ENCODE measurements around the gene ADRA2A. TPM values are rescaled to one million over a fixed set of nuclear protein-coding genes. Genes with fewer than 3 reads are reported as not detected.
A peak's percentile ranks its signal among the peaks of the same experiment; 100 is the strongest.

The ADRA2A gene
- total RNA-seq, 1 donor from 2014 or later = 13.6 TPM

DNA sequence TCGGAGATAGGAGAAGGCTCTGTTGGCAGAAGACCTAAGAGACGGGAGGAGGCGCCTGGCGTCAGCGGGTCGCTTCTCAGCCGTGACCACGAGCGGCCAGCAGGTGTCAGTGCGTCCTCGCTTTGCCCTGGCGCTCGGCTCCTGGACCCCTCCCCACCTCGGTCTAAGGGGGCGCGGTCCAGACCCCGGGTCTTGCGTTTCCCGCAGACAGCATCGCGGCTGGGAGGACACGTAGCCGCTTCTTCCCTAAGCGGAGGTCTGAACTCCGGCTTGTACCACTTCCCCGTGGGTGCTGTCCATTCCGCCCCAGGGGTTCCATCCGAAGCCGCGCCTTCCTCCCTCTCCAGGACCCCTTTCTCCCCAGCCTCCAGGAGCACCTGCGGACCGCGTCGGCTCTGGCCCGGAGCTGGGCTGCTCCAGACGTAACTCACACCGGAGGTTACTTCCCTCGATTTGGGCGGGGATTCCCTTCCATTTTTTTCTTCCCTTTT, 593 bp upstream of the ADRA2A start:
- H3K27ac Mint-ChIP-seq = peak overlapping the region; percentile 77
- peak overlapping the region; percentile 78 for H3K4me3 Mint-ChIP-seq (ENCODE audit: low read depth)
- peak; percentile 92 for TF ChIP-seq CTCF (IDR thresholded peaks at IDR 0.05; ENCODE audit: unreplicated experiment)
- H3K36me3 Mint-ChIP-seq (ENCODE audit: insufficient read depth) = peaks cover 11% of the 10 kb centered on the region
- no peaks in the 10 kb centered on the region for H3K9me3 Mint-ChIP-seq (ENCODE audit: low read depth)
- peaks cover 65% of the 10 kb centered on the region for H3K27me3 Mint-ChIP-seq
- peak; percentile 75 for DNase-seq (ENCODE audit: low spot score, unreplicated experiment)
- peaks cover 11% of the 10 kb centered on the region for H3K4me1 Mint-ChIP-seq (ENCODE audit: low read depth)

- DNase-seq (ENCODE audit: low spot score, unreplicated experiment) = no peak
- H3K36me3 Mint-ChIP-seq (ENCODE audit: insufficient read depth) = peaks cover 11% of the 10 kb centered on the region
- no peak for TF ChIP-seq CTCF (IDR thresholded peaks at IDR 0.05; ENCODE audit: unreplicated experiment)
- H3K27ac Mint-ChIP-seq = no peak overlapping the region
- peaks cover 19% of the 10 kb centered on the region for H3K4me1 Mint-ChIP-seq (ENCODE audit: low read depth)
- peaks cover 72% of the 10 kb centered on the region for H3K27me3 Mint-ChIP-seq
- no peaks in the 10 kb centered on the region for H3K9me3 Mint-ChIP-seq (ENCODE audit: low read depth)
- peak overlapping the region; percentile 78 for H3K4me3 Mint-ChIP-seq (ENCODE audit: low read depth)
Measured at GRCh38 chr10:111077479-111077784, 603 bp downstream of the ADRA2A start.

- no peak for DNase-seq (ENCODE audit: low spot score, unreplicated experiment)
- Mint-ChIP-seq H3K27me3 (peaks cover 74% of the 10 kb centered on the region), H3K4me3 (ENCODE audit: low read depth) (peak overlapping the region; percentile 78)
Measured at GRCh38 chr10:111077785-111078504, 1.1 kb downstream of the ADRA2A start.

GRCh38 chr10:111078505-111079185, 1.8 kb downstream of the ADRA2A start:
- H3K4me1 Mint-ChIP-seq (ENCODE audit: low read depth) = peaks cover 22% of the 10 kb centered on the region
- H3K36me3 Mint-ChIP-seq (ENCODE audit: insufficient read depth) = peaks cover 11% of the 10 kb centered on the region
- H3K27ac Mint-ChIP-seq = peak overlapping the region; percentile 90
- no peaks in the 10 kb centered on the region for H3K9me3 Mint-ChIP-seq (ENCODE audit: low read depth)
- peak overlapping the region; percentile 69 for H3K4me3 Mint-ChIP-seq (ENCODE audit: low read depth)
- TF ChIP-seq CTCF (IDR thresholded peaks at IDR 0.05; ENCODE audit: unreplicated experiment) = no peak
- no peak for DNase-seq (ENCODE audit: low spot score, unreplicated experiment)
- H3K27me3 Mint-ChIP-seq = peaks cover 72% of the 10 kb centered on the region

More at GRCh38 chr10:111077785-111078504, 1.1 kb downstream of the ADRA2A start:
- no peaks in the 10 kb centered on the region for H3K9me3 Mint-ChIP-seq (ENCODE audit: low read depth)
- H3K27ac Mint-ChIP-seq = no peak overlapping the region
- peaks cover 22% of the 10 kb centered on the region for H3K4me1 Mint-ChIP-seq (ENCODE audit: low read depth)
- TF ChIP-seq CTCF (IDR thresholded peaks at IDR 0.05; ENCODE audit: unreplicated experiment) = no peak
- peaks cover 11% of the 10 kb centered on the region for H3K36me3 Mint-ChIP-seq (ENCODE audit: insufficient read depth)

GRCh38 chr10:111079241-111079760, 2.5 kb downstream of the ADRA2A start:
- Mint-ChIP-seq H3K27ac (peak overlapping the region; percentile 90), H3K36me3 (ENCODE audit: insufficient read depth) (peaks cover 11% of the 10 kb centered on the region), H3K4me3 (ENCODE audit: low read depth) (peak overlapping the region; percentile 69), H3K9me3 (ENCODE audit: low read depth) (no peaks in the 10 kb centered on the region), H3K27me3 (peaks cover 68% of the 10 kb centered on the region), H3K4me1 (ENCODE audit: low read depth) (peaks cover 22% of the 10 kb centered on the region)
- no peak for DNase-seq (ENCODE audit: low spot score, unreplicated experiment)
- no peak for TF ChIP-seq CTCF (IDR thresholded peaks at IDR 0.05; ENCODE audit: unreplicated experiment)

All from progenitor cell of endocrine pancreas (in vitro differentiated cells).